ENCODE data around the gene ATPAF2.

ATPAF2 gene

GRCh38 chr17:18064053-18064452 is 25.1 kb upstream of the ATPAF2 start:
- no peaks in the 10 kb centered on the region for H3K9me3 ChIP-seq (ENCODE audit: insufficient read depth, low read depth, low read length)
- H3K4me3 ChIP-seq (ENCODE audit: low read length) = no peak overlapping the region
- no peak overlapping the region for H3K27ac ChIP-seq (ENCODE audit: low read length)
- H3K9ac ChIP-seq (ENCODE audit: low read depth, low read length) = no peak overlapping the region
- H3K36me3 ChIP-seq (ENCODE audit: insufficient read depth, low read depth, low read length) = peaks cover 29% of the 10 kb centered on the region
- no peaks in the 10 kb centered on the region for H3K27me3 ChIP-seq (ENCODE audit: insufficient read depth, low read length)
- no peaks in the 10 kb centered on the region for H3K4me1 ChIP-seq (ENCODE audit: insufficient read depth, low read length)

- Histone ChIP-seq H3K27ac (ENCODE audit: low read length) (no peak overlapping the region), H3K4me3 (ENCODE audit: low read length) (no peak overlapping the region), H3K27me3 (ENCODE audit: insufficient read depth, low read length) (no peaks in the 10 kb centered on the region), H3K9ac (ENCODE audit: low read depth, low read length) (no peak overlapping the region), H3K4me1 (ENCODE audit: insufficient read depth, low read length) (no peaks in the 10 kb centered on the region), H3K9me3 (ENCODE audit: insufficient read depth, low read depth, low read length) (no peaks in the 10 kb centered on the region), H3K36me3 (ENCODE audit: insufficient read depth, low read depth, low read length) (peaks cover 32% of the 10 kb centered on the region)
Observed at GRCh38 chr17:18059283-18059682, 20.3 kb upstream of the ATPAF2 start.

GRCh38 chr17:18056214-18056613 is 17.2 kb upstream of the ATPAF2 start:
- H3K27ac ChIP-seq (ENCODE audit: low read length) = no peak overlapping the region
- H3K36me3 ChIP-seq (ENCODE audit: insufficient read depth, low read depth, low read length) = peaks cover 24% of the 10 kb centered on the region
- H3K4me3 ChIP-seq (ENCODE audit: low read length) = no peak overlapping the region
- H3K9ac ChIP-seq (ENCODE audit: low read depth, low read length) = no peak overlapping the region
- no peaks in the 10 kb centered on the region for H3K27me3 ChIP-seq (ENCODE audit: insufficient read depth, low read length)
- no peaks in the 10 kb centered on the region for H3K4me1 ChIP-seq (ENCODE audit: insufficient read depth, low read length)
- H3K9me3 ChIP-seq (ENCODE audit: insufficient read depth, low read depth, low read length) = no peaks in the 10 kb centered on the region

- Histone ChIP-seq H3K27me3 (ENCODE audit: insufficient read depth, low read length) (no peaks in the 10 kb centered on the region), H3K36me3 (ENCODE audit: insufficient read depth, low read depth, low read length) (peaks cover 22% of the 10 kb centered on the region), H3K4me1 (ENCODE audit: insufficient read depth, low read length) (no peaks in the 10 kb centered on the region), H3K4me3 (ENCODE audit: low read length) (no peak overlapping the region), H3K9me3 (ENCODE audit: insufficient read depth, low read depth, low read length) (no peaks in the 10 kb centered on the region), H3K9ac (ENCODE audit: low read depth, low read length) (no peak overlapping the region), H3K27ac (ENCODE audit: low read length) (no peak overlapping the region)
Observed at GRCh38 chr17:18055597-18055996, 16.6 kb upstream of the ATPAF2 start.

GRCh38 chr17:18045691-18046350 is 6.9 kb upstream of the ATPAF2 start:
- Histone ChIP-seq H3K36me3 (ENCODE audit: insufficient read depth, low read depth, low read length) (peaks cover 18% of the 10 kb centered on the region; the same call in 1 of the 2 replicates), H3K9me3 (ENCODE audit: insufficient read depth, low read depth, low read length) (no peaks in the 10 kb centered on the region), H3K9ac (ENCODE audit: low read depth, low read length) (no peak overlapping the region), H3K4me1 (ENCODE audit: insufficient read depth, low read length) (no peaks in the 10 kb centered on the region), H3K27me3 (ENCODE audit: insufficient read depth, low read length) (peaks cover under 1% of the 10 kb centered on the region; the same call in 1 of the 2 replicates), H3K4me3 (ENCODE audit: low read length) (no peak overlapping the region), H3K27ac (ENCODE audit: low read length) (no peak overlapping the region)

GRCh38 chr17:18044609-18045008 is 5.6 kb upstream of the ATPAF2 start:
- no peak overlapping the region for H3K27ac ChIP-seq (ENCODE audit: low read length)
- H3K4me1 ChIP-seq (ENCODE audit: insufficient read depth, low read length) = no peaks in the 10 kb centered on the region; the same call in 1 of the 2 replicates
- H3K9me3 ChIP-seq (ENCODE audit: insufficient read depth, low read depth, low read length) = no peaks in the 10 kb centered on the region
- no peak overlapping the region for H3K4me3 ChIP-seq (ENCODE audit: low read length)
- H3K36me3 ChIP-seq (ENCODE audit: insufficient read depth, low read depth, low read length) = peaks cover 18% of the 10 kb centered on the region; the same call in 1 of the 2 replicates
- H3K9ac ChIP-seq (ENCODE audit: low read depth, low read length) = no peak overlapping the region
- H3K27me3 ChIP-seq (ENCODE audit: insufficient read depth, low read length) = peaks cover 6% of the 10 kb centered on the region; the same call in 1 of the 2 replicates

GRCh38 chr17:18043491-18043890 is 4.5 kb upstream of the ATPAF2 start:
- peaks cover 6% of the 10 kb centered on the region; the same call in 1 of the 2 replicates for H3K27me3 ChIP-seq (ENCODE audit: insufficient read depth, low read length)
- H3K36me3 ChIP-seq (ENCODE audit: insufficient read depth, low read depth, low read length) = peaks cover 18% of the 10 kb centered on the region; the same call in 1 of the 2 replicates
- H3K4me3 ChIP-seq (ENCODE audit: low read length) = no peak overlapping the region
- no peak overlapping the region for H3K27ac ChIP-seq (ENCODE audit: low read length)
- no peak overlapping the region for H3K9ac ChIP-seq (ENCODE audit: low read depth, low read length)
- no peaks in the 10 kb centered on the region; the same call in 1 of the 2 replicates for H3K4me1 ChIP-seq (ENCODE audit: insufficient read depth, low read length)
- no peaks in the 10 kb centered on the region for H3K9me3 ChIP-seq (ENCODE audit: insufficient read depth, low read depth, low read length)

- no peak overlapping the region for H3K27ac ChIP-seq (ENCODE audit: low read length)
- H3K4me3 ChIP-seq (ENCODE audit: low read length) = no peak overlapping the region
Observed at GRCh38 chr17:18042983-18043382, 4.0 kb upstream of the ATPAF2 start.

GRCh38 chr17:18041776-18042175 is 2.8 kb upstream of the ATPAF2 start:
- Histone ChIP-seq H3K36me3 (ENCODE audit: insufficient read depth, low read depth, low read length) (peaks cover 12% of the 10 kb centered on the region; the same call in 1 of the 2 replicates), H3K27me3 (ENCODE audit: insufficient read depth, low read length) (peaks cover 13% of the 10 kb centered on the region; the same call in 1 of the 2 replicates), H3K4me1 (ENCODE audit: insufficient read depth, low read length) (peaks cover 6% of the 10 kb centered on the region), H3K9me3 (ENCODE audit: insufficient read depth, low read depth, low read length) (no peaks in the 10 kb centered on the region), H3K27ac (ENCODE audit: low read length) (no peak overlapping the region), H3K9ac (ENCODE audit: low read depth, low read length) (no peak overlapping the region), H3K4me3 (ENCODE audit: low read length) (no peak overlapping the region)

More at GRCh38 chr17:18042983-18043382, 4.0 kb upstream of the ATPAF2 start:
- H3K27me3 ChIP-seq (ENCODE audit: insufficient read depth, low read length) = peaks cover 10% of the 10 kb centered on the region; the same call in 1 of the 2 replicates
- H3K9me3 ChIP-seq (ENCODE audit: insufficient read depth, low read depth, low read length) = no peaks in the 10 kb centered on the region
- H3K4me1 ChIP-seq (ENCODE audit: insufficient read depth, low read length) = peaks cover 4% of the 10 kb centered on the region
- H3K9ac ChIP-seq (ENCODE audit: low read depth, low read length) = no peak overlapping the region
- H3K36me3 ChIP-seq (ENCODE audit: insufficient read depth, low read depth, low read length) = peaks cover 18% of the 10 kb centered on the region; the same call in 1 of the 2 replicates

- Histone ChIP-seq H3K9me3 (ENCODE audit: insufficient read depth, low read depth, low read length) (no peaks in the 10 kb centered on the region), H3K4me1 (ENCODE audit: insufficient read depth, low read length) (peaks cover 6% of the 10 kb centered on the region), H3K27ac (ENCODE audit: low read length) (no peak overlapping the region), H3K27me3 (ENCODE audit: insufficient read depth, low read length) (peaks cover 13% of the 10 kb centered on the region; the same call in 1 of the 2 replicates), H3K9ac (ENCODE audit: low read depth, low read length) (peak overlapping the region; percentile 63; the same call in 1 of the 2 replicates), H3K4me3 (ENCODE audit: low read length) (peak overlapping the region; percentile 88), H3K36me3 (ENCODE audit: insufficient read depth, low read depth, low read length) (0 out of 2 replicates have a peak, but pooled peaks cover 5% of the 10 kb centered on the region)
Observed at GRCh38 chr17:18040261-18040858, 1.4 kb upstream of the ATPAF2 start.

GRCh38 chr17:18039535-18040260 is 730 bp upstream of the ATPAF2 start:
- Histone ChIP-seq H3K27me3 (ENCODE audit: insufficient read depth, low read length) (peaks cover 13% of the 10 kb centered on the region; the same call in 1 of the 2 replicates), H3K9ac (ENCODE audit: low read depth, low read length) (peak overlapping the region; percentile 63; the same call in 1 of the 2 replicates), H3K36me3 (ENCODE audit: insufficient read depth, low read depth, low read length) (no peaks in the 10 kb centered on the region), H3K4me1 (ENCODE audit: insufficient read depth, low read length) (peaks cover 6% of the 10 kb centered on the region), H3K27ac (ENCODE audit: low read length) (no peak overlapping the region), H3K4me3 (ENCODE audit: low read length) (peak overlapping the region; percentile 88), H3K9me3 (ENCODE audit: insufficient read depth, low read depth, low read length) (no peaks in the 10 kb centered on the region)

All from iPS-20b (cell line).